Calu3 (cell line): Measurements from ENCODE around the gene NOD2. TPM values are rescaled to one million over a fixed set of nuclear protein-coding genes. Genes with fewer than 3 reads are reported as not detected.

Experiments
- BruUV-seq: library from RNA; stranded (reverse); fragments of 400-500 nt; replicated peaks from 2 replicates; lab custom pipeline; 2021; lab: Mats Ljungman, UMichigan
- CTCF ChIA-PET: fragments of 300-600 bp; sonication (Branson Sonifier 250); formaldehyde crosslinking; loops from one replicate; lab custom pipeline; 2022; ENCODE audit warnings: antibody characterized with exemption; lab: Charles Lee
- DNase-seq: peaks from one replicate; pipeline ENCODE4 v3.0.0; 2022
- H3K27ac Mint-ChIP-seq: one replicate; pipeline ENCODE4 v1.8.0; 2022; ENCODE audit warnings: mixed read lengths; ENCODE audit not compliant: unreplicated experiment
- H3K27me3 Mint-ChIP-seq: one replicate; pipeline ENCODE4 v1.8.0; 2022; ENCODE audit warnings: mixed read lengths; ENCODE audit not compliant: unreplicated experiment
- H3K36me3 Mint-ChIP-seq: one replicate; pipeline ENCODE4 v1.8.0; 2022; ENCODE audit warnings: mild to moderate bottlenecking, moderate library complexity, mixed read lengths; ENCODE audit not compliant: insufficient read depth, unreplicated experiment
- H3K4me1 Mint-ChIP-seq: one replicate; pipeline ENCODE4 v1.8.0; 2022; ENCODE audit warnings: mild to moderate bottlenecking, low read depth, mixed read lengths; ENCODE audit not compliant: unreplicated experiment
- H3K4me3 Mint-ChIP-seq: one replicate; pipeline ENCODE4 v1.8.0; 2022; ENCODE audit warnings: mild to moderate bottlenecking, low read depth, moderate library complexity, mixed read lengths; ENCODE audit not compliant: unreplicated experiment
- H3K9me3 Mint-ChIP-seq: one replicate; pipeline ENCODE4 v1.8.0; 2022; ENCODE audit warnings: low read depth, mixed read lengths; ENCODE audit not compliant: unreplicated experiment
- CTCF ChIP-seq: fragments of 200-600 bp; IDR thresholded peaks from one replicate; pipeline ENCODE4 v1.8.0; 2022; ENCODE audit warnings: antibody characterized with exemption; ENCODE audit not compliant: unreplicated experiment
- intact Hi-C: fragments of 100-400 bp; cut with micrococcal nuclease; formaldehyde crosslinking; loops from one replicate; pipeline ENCODE4 v1.10.0; 2022; ENCODE audit not compliant: unreplicated experiment
- total RNA-seq: library from RNA; stranded (reverse); gene quantifications from 2 replicates; pipeline ENCODE4 v1.2.3, GENCODE V29; 2022

NOD2 gene
- total RNA-seq, 1 experiment from 2014 or later, result 0.87 TPM

- peaks cover 8% of the 10 kb centered on the region for H3K9me3 Mint-ChIP-seq
- no peak overlapping the region for H3K27ac Mint-ChIP-seq
- H3K4me1 Mint-ChIP-seq, result peaks cover 15% of the 10 kb centered on the region
- peaks cover 12% of the 10 kb centered on the region for H3K27me3 Mint-ChIP-seq
- intact Hi-C loops, result no loop called here
- no TSS peak for BruUV-seq
- CTCF ChIA-PET, result no interaction called here
- peaks cover under 1% of the 10 kb centered on the region for H3K36me3 Mint-ChIP-seq
- no peak for DNase-seq
- TF ChIP-seq CTCF, result no peak
- no peak overlapping the region for H3K4me3 Mint-ChIP-seq
Observed at GRCh38 chr16:50676684-50677225, 16.7 kb upstream of the NOD2 start.

- Mint-ChIP-seq H3K36me3 (no peaks in the 10 kb centered on the region), H3K9me3 (peaks cover 8% of the 10 kb centered on the region)
Observed at GRCh38 chr16:50677351-50677750, 16.1 kb upstream of the NOD2 start.

GRCh38 chr16:50678531-50678930 lies 14.9 kb upstream of the NOD2 start:
- TF ChIP-seq CTCF, result no peak
- Mint-ChIP-seq H3K27me3 (peaks cover 12% of the 10 kb centered on the region), H3K27ac (no peak overlapping the region), H3K9me3 (no peaks in the 10 kb centered on the region), H3K4me1 (peaks cover 15% of the 10 kb centered on the region), H3K36me3 (no peaks in the 10 kb centered on the region), H3K4me3 (no peak overlapping the region)
- CTCF ChIA-PET, result no interaction called here
- intact Hi-C loops, result no loop called here
- no TSS peak for BruUV-seq
- DNase-seq, result no peak

More at GRCh38 chr16:50677351-50677750, 16.1 kb upstream of the NOD2 start:
- peak; percentile 51 for TF ChIP-seq CTCF
- intact Hi-C loops, result no loop called here
- DNase-seq, result no peak
- Mint-ChIP-seq H3K4me1 (peaks cover 15% of the 10 kb centered on the region), H3K27ac (no peak overlapping the region), H3K27me3 (peaks cover 12% of the 10 kb centered on the region), H3K4me3 (no peak overlapping the region)
- BruUV-seq, result no TSS peak
- CTCF ChIA-PET, result no interaction called here

GRCh38 chr16:50679266-50679665 lies 14.1 kb upstream of the NOD2 start:
- no peak for TF ChIP-seq CTCF
- Mint-ChIP-seq H3K27ac (no peak overlapping the region), H3K9me3 (no peaks in the 10 kb centered on the region), H3K27me3 (peaks cover 14% of the 10 kb centered on the region), H3K4me3 (no peak overlapping the region), H3K4me1 (peaks cover 15% of the 10 kb centered on the region), H3K36me3 (no peaks in the 10 kb centered on the region)
- no TSS peak for BruUV-seq
- DNase-seq, result no peak
- CTCF ChIA-PET, result no interaction called here
- intact Hi-C loops, result no loop called here
